ENCODE measurements around the gene YIF1A. TPM values are rescaled to one million over a fixed set of nuclear protein-coding genes. Genes with fewer than 3 reads are reported as not detected.

YIF1A gene
- polyA plus RNA-seq, 2 of the 4 experiments (the other 2 are of a cell fraction), result 79.7 to 99.7 TPM

DNA sequence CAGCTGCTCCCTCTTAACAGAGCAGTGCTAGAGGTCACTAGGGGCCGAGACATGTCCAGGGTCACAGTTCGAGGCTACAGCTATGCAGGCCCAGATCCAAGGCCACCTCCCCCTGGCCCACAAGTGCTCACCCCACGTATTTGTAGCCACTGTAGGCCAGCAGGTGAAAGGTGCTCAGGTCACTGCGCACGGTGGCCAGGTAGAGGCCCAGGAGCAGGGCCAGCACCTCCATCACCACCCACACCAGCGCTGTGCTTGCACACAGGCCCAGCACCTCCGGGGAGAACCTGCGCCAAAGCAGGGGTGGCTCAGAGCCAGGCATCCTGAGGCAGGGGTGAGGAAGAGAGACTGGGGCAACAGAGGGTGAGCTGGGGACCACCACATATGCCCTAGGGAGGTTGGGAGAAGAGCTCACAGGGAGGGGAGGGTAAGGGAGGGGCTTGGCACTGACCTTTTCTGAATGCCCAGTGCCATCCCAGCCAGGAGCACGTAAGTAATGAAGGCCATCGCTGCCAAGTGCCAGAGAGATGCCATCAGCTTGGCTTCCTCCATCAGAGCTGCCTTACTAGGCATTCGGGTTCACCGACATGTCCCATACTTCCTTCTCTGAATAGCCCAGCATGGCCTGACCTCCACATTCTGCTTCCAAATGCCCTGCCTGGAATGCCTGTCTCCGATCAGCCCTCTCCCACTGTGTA lies 3.5 kb downstream of the YIF1A start:
- Histone ChIP-seq H3K9me3 (no peaks in the 10 kb centered on the region), H3K4me2 (no peak overlapping the region), H3K4me3 (no peak overlapping the region), H3K27ac (no peak overlapping the region), H3K4me1 (peaks cover 37% of the 10 kb centered on the region)
- DNase-seq (ENCODE audit: low read depth in 1 of 2, low spot score in 1 of 2) (no peak), ATAC-seq (no peak), FAIRE-seq (no peak)
- POLR2A ChIA-PET, result no interaction called here
- CTCF ChIA-PET, result interaction anchor here (0.7 to 8.3 kb wide), 4 partner anchors 26 to 326 kb away, joined by 3 to 63 read pairs (median 10); partner anchors contain the start of gene B4GAT1
- TF ChIP-seq, protein P1, sequence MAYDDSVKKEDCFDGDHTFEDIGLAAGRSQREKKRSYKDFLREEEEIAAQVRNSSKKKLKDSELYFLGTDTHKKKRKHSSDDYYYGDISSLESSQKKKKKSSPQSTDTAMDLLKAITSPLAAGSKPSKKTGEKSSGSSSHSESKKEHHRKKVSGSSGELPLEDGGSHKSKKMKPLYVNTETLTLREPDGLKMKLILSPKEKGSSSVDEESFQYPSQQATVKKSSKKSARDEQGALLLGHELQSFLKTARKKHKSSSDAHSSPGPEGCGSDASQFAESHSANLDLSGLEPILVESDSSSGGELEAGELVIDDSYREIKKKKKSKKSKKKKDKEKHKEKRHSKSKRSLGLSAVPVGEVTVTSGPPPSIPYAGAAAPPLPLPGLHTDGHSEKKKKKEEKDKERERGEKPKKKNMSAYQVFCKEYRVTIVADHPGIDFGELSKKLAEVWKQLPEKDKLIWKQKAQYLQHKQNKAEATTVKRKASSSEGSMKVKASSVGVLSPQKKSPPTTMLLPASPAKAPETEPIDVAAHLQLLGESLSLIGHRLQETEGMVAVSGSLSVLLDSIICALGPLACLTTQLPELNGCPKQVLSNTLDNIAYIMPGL (CRISPR knock-in tag; IDR thresholded peaks at IDR 0.05; ENCODE audit: borderline replicate concordance), result no peak
- no peak for TF ChIP-seq NR3C1 (IDR thresholded peaks at IDR 0.05)
- TF ChIP-seq, protein P2, sequence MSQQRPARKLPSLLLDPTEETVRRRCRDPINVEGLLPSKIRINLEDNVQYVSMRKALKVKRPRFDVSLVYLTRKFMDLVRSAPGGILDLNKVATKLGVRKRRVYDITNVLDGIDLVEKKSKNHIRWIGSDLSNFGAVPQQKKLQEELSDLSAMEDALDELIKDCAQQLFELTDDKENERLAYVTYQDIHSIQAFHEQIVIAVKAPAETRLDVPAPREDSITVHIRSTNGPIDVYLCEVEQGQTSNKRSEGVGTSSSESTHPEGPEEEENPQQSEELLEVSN (IDR thresholded peaks at IDR 0.05; ENCODE audit: borderline replicate concordance, low read depth), result no peak
- no peak for TF ChIP-seq RARB (CRISPR knock-in tag; IDR thresholded peaks at IDR 0.05)
- TF ChIP-seq, protein P3, sequence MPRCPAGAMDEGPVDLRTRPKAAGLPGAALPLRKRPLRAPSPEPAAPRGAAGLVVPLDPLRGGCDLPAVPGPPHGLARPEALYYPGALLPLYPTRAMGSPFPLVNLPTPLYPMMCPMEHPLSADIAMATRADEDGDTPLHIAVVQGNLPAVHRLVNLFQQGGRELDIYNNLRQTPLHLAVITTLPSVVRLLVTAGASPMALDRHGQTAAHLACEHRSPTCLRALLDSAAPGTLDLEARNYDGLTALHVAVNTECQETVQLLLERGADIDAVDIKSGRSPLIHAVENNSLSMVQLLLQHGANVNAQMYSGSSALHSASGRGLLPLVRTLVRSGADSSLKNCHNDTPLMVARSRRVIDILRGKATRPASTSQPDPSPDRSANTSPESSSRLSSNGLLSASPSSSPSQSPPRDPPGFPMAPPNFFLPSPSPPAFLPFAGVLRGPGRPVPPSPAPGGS (IDR thresholded peaks at IDR 0.05), result no peak
- 92% methylated on average over 11 of the region's 13 CpGs for WGBS (ENCODE audit: missing lambda C conversion rate)

DNA sequence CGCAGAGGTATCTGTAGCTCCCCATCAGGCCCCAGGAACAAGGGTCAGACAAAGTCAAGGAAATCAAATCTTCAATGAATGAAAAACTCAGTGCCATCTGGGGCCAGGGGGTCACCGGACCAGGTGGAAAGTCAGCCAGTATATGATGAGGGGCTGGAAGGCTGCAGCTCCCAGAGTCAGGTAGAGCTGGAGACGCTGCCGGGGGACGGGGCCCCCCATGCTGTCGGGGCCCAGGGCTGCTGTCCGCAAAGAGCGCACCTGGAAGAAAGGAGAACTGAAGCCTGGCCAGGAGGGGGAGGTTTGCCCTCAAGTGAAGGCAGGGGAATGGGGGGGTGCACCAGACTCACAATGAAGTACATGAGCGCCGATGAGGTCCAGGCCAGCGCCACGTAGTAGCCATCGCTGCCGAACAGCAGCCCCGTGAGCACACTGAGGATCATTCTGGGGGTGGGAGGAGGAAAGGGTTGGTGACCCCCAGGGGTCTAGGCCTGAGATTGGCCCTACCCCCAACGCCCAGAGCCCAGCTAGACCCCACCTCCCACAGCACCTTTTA lies 4.3 kb downstream of the YIF1A start:
- Histone ChIP-seq H3K4me3 (no peak overlapping the region), H3K9me3 (no peaks in the 10 kb centered on the region), H3K27ac (no peak overlapping the region), H3K4me1 (peaks cover 30% of the 10 kb centered on the region), H3K4me2 (no peak overlapping the region)
- CTCF ChIA-PET, result interaction anchor here (0.9 to 8.3 kb wide), 4 partner anchors 26 to 62 kb away, joined by 3 to 63 read pairs (median 3); partner anchors contain the start of gene B4GAT1
- DNase-seq (ENCODE audit: low read depth in 1 of 2, low spot score in 1 of 2) (no peak), FAIRE-seq (no peak), ATAC-seq (no peak)
- no peak for TF ChIP-seq KDM1A (IDR thresholded peaks at IDR 0.05; ENCODE audit: low read depth)
- TF ChIP-seq, protein P4, sequence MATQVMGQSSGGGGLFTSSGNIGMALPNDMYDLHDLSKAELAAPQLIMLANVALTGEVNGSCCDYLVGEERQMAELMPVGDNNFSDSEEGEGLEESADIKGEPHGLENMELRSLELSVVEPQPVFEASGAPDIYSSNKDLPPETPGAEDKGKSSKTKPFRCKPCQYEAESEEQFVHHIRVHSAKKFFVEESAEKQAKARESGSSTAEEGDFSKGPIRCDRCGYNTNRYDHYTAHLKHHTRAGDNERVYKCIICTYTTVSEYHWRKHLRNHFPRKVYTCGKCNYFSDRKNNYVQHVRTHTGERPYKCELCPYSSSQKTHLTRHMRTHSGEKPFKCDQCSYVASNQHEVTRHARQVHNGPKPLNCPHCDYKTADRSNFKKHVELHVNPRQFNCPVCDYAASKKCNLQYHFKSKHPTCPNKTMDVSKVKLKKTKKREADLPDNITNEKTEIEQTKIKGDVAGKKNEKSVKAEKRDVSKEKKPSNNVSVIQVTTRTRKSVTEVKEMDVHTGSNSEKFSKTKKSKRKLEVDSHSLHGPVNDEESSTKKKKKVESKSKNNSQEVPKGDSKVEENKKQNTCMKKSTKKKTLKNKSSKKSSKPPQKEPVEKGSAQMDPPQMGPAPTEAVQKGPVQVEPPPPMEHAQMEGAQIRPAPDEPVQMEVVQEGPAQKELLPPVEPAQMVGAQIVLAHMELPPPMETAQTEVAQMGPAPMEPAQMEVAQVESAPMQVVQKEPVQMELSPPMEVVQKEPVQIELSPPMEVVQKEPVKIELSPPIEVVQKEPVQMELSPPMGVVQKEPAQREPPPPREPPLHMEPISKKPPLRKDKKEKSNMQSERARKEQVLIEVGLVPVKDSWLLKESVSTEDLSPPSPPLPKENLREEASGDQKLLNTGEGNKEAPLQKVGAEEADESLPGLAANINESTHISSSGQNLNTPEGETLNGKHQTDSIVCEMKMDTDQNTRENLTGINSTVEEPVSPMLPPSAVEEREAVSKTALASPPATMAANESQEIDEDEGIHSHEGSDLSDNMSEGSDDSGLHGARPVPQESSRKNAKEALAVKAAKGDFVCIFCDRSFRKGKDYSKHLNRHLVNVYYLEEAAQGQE (IDR thresholded peaks at IDR 0.05), result no peak
- TF ChIP-seq PHF8 (IDR thresholded peaks at IDR 0.05; ENCODE audit: borderline replicate concordance, low read depth), result no peak
- TF ChIP-seq JUN (IDR thresholded peaks at IDR 0.05), result no peak
- TF ChIP-seq RARB (CRISPR knock-in tag; IDR thresholded peaks at IDR 0.05), result no peak
- no peak for TF ChIP-seq CHD2 (IDR thresholded peaks at IDR 0.05; ENCODE audit: low read length, partially characterized antibody)
- TF ChIP-seq MAZ (IDR thresholded peaks at IDR 0.05; ENCODE audit: borderline replicate concordance, low read depth, low read length), result no peak
- no peak for TF ChIP-seq RFX5 (IDR thresholded peaks at IDR 0.05)
- TF ChIP-seq NFE2L2 (conservative IDR thresholded peaks at IDR 0.05; ENCODE audit: low read length), result no peak
- TF ChIP-seq, protein P5, sequence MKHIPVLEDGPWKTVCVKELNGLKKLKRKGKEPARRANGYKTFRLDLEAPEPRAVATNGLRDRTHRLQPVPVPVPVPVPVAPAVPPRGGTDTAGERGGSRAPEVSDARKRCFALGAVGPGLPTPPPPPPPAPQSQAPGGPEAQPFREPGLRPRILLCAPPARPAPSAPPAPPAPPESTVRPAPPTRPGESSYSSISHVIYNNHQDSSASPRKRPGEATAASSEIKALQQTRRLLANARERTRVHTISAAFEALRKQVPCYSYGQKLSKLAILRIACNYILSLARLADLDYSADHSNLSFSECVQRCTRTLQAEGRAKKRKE (CRISPR knock-in tag; IDR thresholded peaks at IDR 0.05; ENCODE audit: low read depth), result no peak
- TF ChIP-seq TP53 (CRISPR knock-in tag; IDR thresholded peaks at IDR 0.05), result no peak
- no peak for TF ChIP-seq BHLHE40 (IDR thresholded peaks at IDR 0.05; ENCODE audit: low read depth, low read length)
- TF ChIP-seq ZFP36 (IDR thresholded peaks at IDR 0.05; ENCODE audit: borderline replicate concordance, partially characterized antibody), result no peak
- no peak for TF ChIP-seq SMC3 (IDR thresholded peaks at IDR 0.05)
- WGBS (ENCODE audit: missing lambda C conversion rate), result 92% methylated on average over 16 of the region's 16 CpGs
- POLR2A ChIA-PET, result no interaction called here
